Activated CD4-positive, CD25-positive, alpha-beta regulatory T cell treated with anti-CD3 and anti-CD28 coated beads, Interleukin-2, amount 50 U/mL, for 24 hours (primary cell): ENCODE measurements around the gene CES2.
"Not testable (repeated sequence)": the region's sequence is repeated elsewhere in the genome, so short reads cannot be mapped to it uniquely, and the experiment has no call there.

ENCODE experiments used
- ATAC-seq, 2 donors: fragments of 150-1000 bp; cut with Tn5 transposase; one replicate each; pipeline ENCODE4 v1.10.0; 2021; ENCODE audit warnings: mild to moderate bottlenecking in 1 of 2, moderate library complexity in 1 of 2

Gene CES2

DNA sequence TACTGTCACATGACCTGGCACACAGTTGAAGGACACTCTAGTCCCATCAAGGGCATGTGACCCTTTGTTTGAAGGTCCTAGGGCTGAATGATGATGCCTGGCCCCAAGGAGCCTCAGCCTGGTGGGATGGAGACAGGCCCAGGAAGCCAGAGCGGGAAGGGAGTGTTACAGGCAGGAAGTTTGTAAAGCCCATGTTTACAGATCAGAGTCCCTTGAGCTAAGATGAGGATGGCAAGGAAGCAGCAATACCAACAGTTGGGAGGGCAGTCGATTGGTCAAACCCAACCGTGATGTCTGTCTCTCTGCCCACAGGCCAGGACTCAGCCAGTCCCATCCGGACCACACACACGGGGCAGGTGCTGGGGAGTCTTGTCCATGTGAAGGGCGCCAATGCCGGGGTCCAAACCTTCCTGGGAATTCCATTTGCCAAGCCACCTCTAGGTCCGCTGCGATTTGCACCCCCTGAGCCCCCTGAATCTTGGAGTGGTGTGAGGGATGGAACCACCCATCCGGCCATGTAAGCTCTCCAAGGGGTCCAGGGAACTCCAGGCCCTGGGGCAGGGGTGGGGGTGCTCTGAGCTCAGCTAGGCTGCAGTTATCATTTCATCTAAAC is 2.5 kb downstream of the CES2 start:
- no peak for ATAC-seq

DNA sequence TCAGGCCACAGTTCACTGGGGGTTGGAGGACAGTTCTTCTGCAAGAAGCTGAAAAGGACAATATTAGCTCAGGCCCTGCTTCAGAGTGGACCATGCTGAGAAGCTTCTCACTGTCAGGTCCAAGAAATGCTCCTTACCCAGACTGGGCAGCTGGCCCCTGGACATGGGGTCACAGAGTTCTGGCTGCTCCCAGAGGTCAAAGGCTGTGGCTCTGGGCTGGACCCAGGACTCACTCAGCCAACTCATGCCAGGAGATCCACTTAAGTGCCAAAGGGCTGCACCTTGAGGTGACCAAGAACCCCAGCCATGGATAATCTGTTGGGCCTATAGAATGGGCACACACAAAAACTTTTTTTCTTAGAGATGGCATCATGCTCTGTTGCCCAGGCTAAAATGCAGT is 4.0 kb downstream of the CES2 start:
- no peak for ATAC-seq

DNA sequence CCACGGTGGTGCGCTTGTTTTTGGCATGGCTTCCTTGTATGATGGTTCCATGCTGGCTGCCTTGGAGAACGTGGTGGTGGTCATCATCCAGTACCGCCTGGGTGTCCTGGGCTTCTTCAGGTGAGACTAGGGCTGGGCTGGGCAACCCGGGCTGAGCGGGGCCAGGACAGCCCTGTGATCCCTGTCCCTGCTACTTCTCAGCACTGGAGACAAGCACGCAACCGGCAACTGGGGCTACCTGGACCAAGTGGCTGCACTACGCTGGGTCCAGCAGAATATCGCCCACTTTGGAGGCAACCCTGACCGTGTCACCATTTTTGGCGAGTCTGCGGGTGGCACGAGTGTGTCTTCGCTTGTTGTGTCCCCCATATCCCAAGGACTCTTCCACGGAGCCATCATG is 4.9 kb downstream of the CES2 start:
- no peak for ATAC-seq

DNA sequence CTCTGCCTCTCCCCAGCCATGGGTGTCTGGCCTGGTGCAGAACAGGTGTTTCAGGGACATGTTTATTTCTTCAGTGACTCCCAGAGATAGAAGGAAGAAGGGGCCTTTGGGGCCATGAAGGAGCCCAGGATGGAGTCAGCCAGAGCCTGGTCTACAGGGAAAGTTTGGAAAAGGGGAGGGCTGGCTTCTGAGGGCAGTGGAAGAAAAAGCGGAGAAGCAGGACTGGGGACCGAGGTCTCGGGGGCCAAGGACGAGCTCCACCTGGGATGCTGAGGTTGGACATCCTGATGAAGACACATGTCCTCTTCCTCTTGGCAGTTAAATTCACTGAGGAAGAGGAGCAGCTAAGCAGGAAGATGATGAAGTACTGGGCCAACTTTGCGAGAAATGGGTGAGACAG is 7.7 kb downstream of the CES2 start:
- ATAC-seq, result no peak

DNA sequence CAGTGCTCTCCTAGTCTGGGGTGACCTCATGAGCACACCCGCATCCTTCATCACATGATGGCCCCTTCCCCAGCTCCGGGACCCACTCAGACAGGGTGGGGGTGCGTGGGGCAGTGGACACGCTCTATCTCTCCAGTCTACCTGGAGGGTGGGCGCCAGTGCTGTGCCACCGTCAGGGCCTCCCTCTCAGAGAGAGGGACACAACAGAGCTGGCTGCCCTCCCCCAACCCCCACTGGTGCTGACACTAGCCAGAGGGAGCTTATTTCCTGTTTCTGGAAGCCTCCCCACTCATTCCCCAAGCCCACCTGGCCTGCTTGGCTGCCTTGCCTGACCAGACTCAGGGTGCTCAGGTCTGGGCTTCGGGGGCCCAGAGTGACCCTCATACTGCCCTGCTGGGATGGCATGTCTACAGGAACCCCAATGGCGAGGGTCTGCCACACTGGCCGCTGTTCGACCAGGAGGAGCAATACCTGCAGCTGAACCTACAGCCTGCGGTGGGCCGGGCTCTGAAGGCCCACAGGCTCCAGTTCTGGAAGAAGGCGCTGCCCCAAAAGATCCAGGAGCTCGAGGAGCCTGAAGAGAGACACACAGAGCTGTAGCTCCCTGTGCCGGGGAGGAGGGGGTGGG is 8.2 kb downstream of the CES2 start:
- ATAC-seq, result no peak

DNA sequence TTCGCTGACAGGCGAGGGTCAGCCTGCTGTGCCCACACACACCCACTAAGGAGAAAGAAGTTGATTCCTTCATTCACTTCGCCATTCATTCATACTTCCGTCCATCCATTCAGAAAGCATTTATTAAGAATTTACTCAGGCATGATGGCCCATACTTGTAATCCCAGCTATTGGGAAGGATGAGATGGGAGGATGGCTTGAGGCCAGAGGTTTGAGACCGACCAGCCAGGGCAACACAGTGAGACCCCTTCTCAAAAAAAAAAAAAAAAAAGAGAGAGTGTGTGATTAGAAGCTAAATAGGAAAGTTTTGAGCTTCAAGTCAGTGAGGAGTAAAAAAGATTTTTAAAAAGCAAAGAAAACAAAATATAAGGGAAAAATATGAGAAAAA is 8.7 kb downstream of the CES2 start:
- no peak for ATAC-seq

DNA sequence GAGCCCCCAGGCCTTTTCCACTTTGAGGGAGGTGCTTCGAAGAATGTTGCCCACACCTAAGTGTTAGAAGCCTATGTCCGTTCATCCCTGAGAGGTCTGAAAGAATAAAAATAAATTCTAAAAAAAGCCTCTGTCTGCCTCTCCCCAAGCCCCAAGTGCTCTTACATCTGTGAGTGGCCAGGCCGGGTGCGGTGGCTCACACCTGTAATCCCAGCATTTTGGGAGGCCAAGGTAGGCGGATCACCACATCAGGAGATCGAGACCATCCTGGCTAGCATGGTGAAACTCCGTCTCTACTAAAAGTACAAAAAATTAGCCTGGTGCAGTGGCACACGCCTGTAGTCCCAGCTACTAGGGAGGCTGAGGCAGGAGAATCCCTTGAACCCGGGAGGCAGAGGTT is 9.7 kb downstream of the CES2 start:
- not testable (repeated sequence) for ATAC-seq

DNA sequence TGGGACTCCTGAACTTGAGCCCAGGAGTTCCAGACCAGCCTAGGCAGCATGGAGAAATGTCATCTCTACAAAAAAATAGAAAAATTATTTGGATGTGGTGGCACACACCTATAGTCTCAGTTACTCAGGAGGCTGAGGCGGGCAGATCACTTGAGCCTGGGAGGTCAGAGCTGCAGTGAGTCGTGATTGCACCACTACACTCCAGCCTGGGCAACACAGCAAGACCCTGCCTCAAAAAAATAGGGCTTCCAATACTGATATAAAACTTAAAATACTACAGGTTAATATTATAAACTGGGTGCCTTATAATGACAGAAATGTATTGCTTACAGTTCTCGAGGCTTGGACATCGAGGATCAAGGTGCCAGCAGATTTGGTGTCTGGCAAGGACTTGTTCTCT is 10.6 kb downstream of the CES2 start:
- no peak for ATAC-seq

DNA sequence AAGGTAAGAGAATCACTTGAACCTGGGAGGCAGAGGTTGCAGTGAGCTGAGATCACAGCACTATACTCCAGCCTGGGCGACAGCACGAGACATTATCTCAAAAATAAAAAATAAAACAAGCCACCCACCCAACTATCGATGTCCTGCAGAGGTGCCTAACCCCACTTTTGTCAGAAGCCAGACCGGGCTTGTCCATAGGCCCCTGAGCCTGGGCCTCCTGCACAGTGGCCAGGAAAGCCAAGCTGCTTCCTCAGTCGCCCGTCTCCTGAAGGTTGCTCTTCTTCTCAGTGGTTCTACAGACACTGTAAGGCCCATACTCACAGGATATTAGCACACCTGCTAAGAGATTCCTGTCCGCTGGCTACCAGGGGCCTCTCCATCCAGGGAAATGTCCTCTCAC is 11.2 kb downstream of the CES2 start:
- ATAC-seq, result no peak

DNA sequence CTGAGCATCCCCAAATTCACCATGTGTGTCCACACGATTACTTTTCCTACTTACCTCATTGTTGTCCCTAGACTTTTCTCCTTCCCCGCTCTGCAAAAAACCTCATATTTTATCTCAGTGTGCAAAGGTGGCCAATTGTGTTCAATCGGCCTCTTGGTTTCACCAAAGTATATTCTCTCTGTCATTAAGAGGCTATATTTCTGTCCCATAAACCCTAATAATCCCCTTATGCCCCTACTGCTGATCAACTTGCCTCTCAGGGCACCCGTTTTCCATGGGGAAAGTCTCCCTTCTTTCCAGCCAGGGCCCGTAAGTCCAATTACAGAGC is 11.6 kb downstream of the CES2 start:
- ATAC-seq, result no peak

DNA sequence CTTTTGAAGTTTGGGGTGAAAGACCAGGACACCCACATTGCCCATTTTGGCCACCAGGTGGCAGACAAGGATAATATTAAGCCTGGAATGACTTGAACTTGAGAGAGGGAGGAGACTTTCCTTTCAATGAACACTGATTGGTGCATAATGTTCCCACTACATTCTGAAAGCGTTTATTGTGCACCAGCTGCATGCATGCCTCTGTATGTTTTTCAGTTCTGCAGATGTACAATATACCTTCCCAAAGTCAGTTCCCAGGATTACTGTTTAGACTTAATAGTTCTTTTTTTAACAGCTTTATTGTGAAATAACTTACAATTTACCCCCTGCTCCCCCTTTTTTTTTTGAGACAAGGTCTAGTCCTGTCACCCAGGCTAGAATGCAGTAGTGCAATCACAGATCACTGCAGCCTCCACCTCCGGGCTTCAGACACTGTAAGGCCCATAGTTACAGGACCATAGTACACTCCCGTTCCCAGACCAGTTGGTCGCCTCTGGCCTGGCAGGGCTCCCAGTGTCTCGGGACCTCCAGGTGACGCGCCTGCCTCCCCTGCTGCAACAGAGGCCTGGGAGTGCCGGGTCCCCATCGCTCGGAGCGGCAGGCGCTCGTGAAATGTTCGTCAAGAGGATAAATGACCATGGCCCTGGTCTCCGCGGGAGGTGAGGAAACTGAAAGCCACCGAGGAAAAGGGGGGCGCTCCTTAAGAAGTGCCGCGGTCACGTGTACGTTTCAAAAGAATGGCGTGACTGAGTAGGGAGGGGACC is 12.2 kb downstream of the CES2 start:
- ATAC-seq, result peak; percentile 76 to 85

DNA sequence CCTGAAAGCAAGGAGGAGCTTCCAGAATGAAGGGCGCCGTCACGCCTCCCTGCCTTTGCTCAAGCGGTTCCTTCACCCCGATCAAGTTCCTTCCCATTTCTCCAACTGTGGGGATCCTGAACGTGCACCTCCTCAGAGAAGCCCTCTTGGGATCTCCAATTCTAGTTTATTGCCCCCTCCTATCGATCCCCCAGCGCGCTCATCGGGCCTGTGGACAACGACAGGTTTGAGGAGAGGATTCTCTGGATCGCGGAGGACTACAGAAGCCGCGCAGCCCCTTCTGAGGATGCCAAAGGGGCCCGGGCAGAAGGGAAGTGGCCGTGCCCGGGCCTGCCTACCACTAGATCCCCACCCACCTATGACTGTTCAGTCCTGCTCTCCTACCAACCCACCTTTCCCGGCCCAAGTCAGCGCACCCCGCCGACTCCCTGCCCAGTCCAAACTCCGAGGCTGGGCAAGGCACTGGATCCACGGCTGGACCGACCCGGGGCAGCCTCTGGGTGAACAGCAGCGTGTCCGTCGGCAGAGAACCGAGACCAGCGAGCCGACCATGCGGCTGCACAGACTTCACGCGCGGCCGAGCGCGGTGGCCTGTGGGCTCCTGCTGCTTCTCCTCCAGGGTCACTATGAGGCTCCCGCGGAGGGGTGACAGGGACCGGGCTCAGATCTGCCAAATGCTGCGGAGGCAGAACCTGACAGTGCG is 13.0 kb downstream of the CES2 start:
- peak; percentile 7 to 22 for ATAC-seq

DNA sequence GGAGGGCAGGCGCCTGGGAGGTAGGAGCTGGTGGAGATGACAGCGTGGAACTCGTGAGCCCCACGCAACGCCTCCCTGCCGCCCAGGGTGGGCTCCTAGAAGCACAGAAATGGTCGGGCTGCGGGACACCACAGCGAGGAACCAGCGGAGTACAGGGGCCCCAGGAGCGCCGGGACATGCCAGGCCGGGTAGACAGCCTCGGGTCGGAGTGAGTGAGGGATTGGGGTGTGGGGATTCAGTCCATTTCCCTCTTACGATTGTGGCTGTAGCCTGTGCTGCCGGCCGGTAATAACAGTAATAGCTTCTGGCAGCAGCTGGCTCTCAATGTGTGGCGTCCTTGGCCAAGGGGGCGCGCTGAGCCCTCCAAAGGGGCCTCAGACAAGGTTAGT is 13.5 kb downstream of the CES2 start:
- no peak for ATAC-seq

DNA sequence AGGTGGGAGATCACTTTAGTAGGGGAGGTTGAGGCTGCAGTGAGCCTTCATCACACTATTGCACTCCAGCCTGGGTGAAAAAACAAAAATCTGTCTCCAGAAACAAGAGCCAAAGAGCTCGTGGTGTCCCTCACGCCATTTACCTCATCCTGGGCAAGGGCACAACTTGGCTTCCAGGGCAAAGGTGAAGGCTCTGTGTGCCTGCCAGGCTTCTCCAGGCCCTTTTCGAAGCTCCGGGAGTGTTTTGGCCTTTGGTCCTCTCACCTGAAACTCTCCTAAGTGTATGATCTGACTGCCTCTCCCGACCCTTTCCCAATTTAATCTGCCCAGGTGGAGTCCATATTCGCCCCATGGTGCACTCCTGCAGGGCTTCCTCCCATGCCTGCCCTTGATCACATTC is 14.2 kb downstream of the CES2 start:
- ATAC-seq, result no peak

DNA sequence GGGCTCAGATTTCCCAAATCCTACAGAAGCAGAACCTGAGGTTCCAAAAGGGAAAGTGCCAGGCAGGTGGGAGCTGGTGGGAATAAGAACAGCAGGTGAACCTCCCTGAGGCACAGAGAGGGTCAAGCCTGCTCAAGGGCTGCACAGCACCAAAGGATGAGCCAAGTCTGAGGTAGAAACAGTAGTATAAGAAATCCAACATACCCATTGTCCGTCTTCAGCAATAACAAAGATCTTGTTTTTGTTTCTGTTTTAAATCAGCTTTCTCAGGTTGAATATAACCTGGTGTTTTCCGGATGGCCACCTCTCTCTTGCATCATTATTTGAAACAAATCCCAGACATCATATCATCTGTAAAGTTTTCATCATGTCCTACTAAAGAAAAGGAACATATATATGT is 15.1 kb downstream of the CES2 start:
- no peak for ATAC-seq

DNA sequence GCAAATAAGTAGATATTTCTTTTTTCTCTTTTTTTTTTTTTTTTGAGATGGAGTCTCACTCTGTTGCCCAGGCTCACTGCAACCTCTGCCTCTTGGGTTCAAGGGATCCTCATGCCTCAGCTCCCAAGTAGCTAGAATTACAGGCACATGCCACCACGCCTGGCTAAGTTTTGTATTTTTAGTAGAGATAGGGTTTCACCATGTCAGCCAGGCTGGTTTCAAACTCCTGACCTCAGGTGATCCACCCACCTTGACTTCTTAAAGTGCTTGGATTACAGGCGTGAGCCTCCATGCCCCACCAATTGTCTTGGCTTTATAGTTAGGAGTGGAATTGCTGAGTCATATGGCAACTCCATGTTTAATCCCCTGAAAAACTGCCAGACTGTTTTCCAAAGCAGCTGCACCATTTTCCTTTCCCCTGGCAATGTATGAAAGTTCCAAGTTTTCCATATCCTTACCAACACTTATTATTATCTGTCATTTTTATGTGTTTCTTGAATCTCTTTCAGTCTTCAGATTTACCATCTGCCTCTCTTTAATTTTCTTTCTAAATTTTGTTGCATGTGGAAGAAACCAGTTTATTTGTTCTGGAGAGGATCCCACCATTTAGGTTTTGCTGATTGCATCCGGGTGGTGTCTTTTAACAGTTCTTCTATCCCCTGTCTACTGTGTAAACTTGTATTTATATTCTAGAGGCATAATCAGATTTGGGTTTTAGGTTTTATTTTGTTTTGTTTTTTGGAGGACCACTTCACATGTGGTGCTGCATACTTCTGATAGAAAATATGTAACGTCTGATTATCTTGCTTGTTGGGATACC is 15.9 kb downstream of the CES2 start:
- no peak for ATAC-seq

DNA sequence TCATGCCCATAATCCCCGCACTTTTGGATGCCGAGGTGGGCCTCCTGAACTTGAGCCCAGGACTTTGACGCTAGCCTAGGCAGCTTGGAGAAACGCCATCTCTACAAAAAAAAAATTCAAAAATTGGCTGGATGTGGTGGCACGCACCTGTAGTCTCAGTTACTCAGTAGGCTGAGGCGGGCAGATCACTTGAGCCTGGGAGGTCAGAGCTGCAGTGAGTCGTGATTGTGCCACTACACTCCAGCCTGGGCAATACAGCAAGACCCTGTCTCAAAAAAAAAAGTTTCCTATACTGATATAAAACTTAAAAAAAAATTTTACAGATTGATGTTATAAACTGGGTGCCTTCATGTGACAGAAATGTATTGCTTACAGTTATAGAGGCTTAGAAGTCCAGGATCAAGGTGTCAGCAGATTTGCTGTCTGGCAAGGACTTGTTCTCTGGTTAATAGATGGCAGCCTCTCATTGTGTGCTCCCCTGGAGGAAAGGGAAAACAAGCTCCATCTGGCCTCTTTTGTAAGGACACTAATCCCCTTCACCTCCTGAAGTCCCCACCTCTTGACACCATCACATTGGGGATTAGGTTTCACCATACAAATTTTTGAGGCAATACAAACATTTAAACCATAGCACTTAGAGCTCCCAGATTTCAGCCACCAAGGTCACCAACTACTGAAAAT is 17.3 kb downstream of the CES2 start:
- ATAC-seq, result no peak

DNA sequence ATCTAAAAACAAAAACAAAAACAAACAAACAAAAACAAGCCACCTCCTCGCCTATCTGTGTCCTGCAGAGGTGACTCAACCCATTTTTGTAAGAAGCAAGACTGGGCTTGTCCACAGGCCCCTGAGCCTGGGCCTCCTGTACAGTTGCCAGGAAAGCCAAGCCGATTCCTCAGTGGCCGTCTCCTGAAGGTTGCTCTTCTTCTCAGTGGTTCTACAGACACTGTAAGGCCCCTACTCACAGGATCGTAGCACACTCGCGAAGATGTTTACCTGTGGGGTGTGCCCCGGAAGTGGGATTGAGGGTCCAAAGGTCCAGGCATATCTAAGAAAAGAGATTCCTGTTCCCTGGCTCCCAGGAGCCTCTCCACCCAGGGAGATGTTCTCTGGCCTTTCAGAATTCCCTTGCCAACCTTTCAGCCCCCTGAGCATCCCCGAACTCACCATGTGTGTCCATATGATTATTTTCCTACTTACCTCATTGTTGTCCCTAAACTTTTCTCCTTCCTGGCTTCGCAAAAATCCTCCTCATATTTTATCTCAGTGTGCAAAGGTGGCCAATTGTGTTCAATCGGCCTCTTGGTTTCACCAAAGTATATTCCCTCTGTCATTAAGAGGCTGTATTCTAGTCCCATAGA is 18.3 kb downstream of the CES2 start:
- ATAC-seq, result no peak

DNA sequence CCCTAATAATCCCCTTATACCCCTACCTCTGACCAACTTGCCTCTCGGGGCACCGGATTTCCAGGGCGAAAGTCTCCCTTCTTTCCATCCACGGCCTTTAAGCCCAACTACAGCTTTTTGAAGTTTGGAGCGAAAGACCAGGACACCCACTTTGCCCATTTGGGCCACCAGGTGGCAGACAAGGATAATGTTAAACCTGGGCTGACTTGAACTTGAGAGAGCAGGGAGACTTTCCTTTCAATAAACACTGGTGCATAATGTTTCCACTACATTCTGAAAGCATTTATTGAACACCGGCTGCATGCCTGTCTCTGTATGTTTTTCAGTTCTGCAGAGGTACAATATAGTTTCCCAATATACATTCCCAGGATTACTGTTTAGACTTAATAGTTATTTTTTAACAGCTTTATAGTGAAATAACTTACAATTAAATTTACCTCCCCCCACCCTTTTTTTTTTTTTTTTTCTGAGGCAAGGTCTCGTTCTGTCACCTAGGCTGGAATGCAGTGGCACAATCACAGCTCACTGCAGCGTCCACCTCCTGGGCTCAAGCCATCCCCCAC is 18.9 kb downstream of the CES2 start:
- peak; percentile 53 to 84 for ATAC-seq

DNA sequence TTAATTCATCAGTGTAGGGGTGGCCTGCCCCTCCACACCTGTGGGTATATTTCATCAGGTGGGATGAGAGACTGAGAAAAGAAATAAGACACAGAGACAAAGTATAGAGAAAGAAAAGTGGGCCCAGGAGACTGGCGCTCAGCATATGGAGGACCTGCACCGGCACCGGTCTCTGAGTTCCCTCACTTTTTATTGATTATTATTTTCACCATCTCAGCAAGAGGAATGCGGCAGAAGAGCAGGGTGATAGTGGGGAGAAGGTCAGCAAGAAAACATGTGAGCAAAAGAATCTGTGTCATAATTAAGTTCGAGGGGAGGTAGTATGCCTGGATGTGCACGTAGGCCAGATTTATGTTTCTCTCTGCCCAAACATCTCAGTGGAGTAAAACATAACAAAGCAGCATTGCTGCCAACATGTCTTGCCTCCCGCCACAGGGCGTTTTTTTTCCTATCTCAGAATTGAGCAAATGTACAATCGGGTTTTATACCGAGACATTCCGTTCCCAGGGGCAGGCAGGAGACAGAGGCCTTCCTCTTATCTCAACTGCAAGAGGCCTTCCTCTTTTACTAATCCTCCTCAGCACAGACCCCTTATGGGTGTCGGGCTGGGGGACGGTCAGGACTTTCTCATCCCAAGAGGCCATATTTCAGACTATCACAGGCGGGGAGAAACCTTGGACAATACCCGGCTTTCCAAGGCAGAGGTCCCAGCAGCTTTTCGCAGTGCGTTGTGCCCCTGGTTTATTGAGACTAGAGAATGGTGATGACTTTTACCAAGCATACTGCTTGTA is 20.2 kb downstream of the CES2 start:
- not testable (repeated sequence) for ATAC-seq

DNA sequence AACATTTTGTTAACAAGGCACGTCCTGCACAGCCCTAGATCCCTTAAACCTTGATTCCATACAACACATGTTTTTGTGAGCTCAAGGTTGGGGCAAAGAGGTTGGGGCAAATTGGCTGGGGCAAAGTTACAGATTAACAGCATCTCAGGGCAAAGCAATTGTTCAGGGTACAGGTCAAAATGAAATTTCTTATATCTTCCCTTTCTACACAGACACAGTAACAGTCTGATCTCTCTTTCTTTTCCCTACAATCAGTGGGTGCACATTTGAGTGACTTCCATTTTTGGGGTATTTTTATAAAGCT is 20.8 kb downstream of the CES2 start:
- ATAC-seq, result not testable (repeated sequence)
